GM21786 (cell line): ENCODE results near the gene RIMS3.
"Not testable (repeated sequence)": the region's sequence is repeated elsewhere in the genome, so short reads cannot be mapped to it uniquely, and the experiment has no call there.

Experiments
- ATAC-seq: cut with Tn5 transposase; IDR thresholded peaks from one replicate; pipeline ENCODE4 v1.9.1; 2021; ENCODE audit not compliant: unreplicated experiment

The RIMS3 gene

GRCh38 chr1:40633523-40633922 is 32.0 kb downstream of the RIMS3 start:
- ATAC-seq = no peak

GRCh38 chr1:40630488-40631223 is 34.8 kb downstream of the RIMS3 start:
- no peak for ATAC-seq

GRCh38 chr1:40629546-40629945 is 35.9 kb downstream of the RIMS3 start:
- ATAC-seq = not testable (repeated sequence)

- ATAC-seq = no peak
Measured at GRCh38 chr1:40628903-40629292, 36.6 kb downstream of the RIMS3 start.

- peak; percentile 55 for ATAC-seq
Measured at GRCh38 chr1:40627987-40628902, 37.2 kb downstream of the RIMS3 start.

- ATAC-seq = no peak
Measured at GRCh38 chr1:40626383-40626770, 39.1 kb downstream of the RIMS3 start.

- ATAC-seq = no peak
Measured at GRCh38 chr1:40625476-40626382, 39.8 kb downstream of the RIMS3 start.

- ATAC-seq = no peak
Measured at GRCh38 chr1:40625076-40625475, 40.4 kb downstream of the RIMS3 start.

GRCh38 chr1:40622936-40623629 is 42.4 kb downstream of the RIMS3 start:
- ATAC-seq = no peak

- no peak for ATAC-seq
Measured at GRCh38 chr1:40621821-40622450, 43.5 kb downstream of the RIMS3 start.

- no peak for ATAC-seq
Measured at GRCh38 chr1:40620586-40621210, 44.8 kb downstream of the RIMS3 start.

GRCh38 chr1:40620150-40620549 is 45.3 kb downstream of the RIMS3 start:
- no peak for ATAC-seq

- ATAC-seq = no peak
Measured at GRCh38 chr1:40618108-40618507, 47.4 kb downstream of the RIMS3 start.

GRCh38 chr1:40612345-40612831 is 53.1 kb downstream of the RIMS3 start:
- no peak for ATAC-seq

- ATAC-seq = no peak
Measured at GRCh38 chr1:40610156-40610555, 55.3 kb downstream of the RIMS3 start.

GRCh38 chr1:40607921-40608320 is 57.6 kb downstream of the RIMS3 start:
- no peak for ATAC-seq

- no peak for ATAC-seq
Measured at GRCh38 chr1:40606978-40607377, 58.5 kb downstream of the RIMS3 start.

GRCh38 chr1:40606194-40606593 is 59.3 kb downstream of the RIMS3 start:
- ATAC-seq = no peak

GRCh38 chr1:40599926-40600325 is 65.6 kb downstream of the RIMS3 start:
- no peak for ATAC-seq
